OCI-M1 (cell line): ENCODE measurements around the gene GABRB3.

Source experiments
- DNase-seq: peaks from one replicate; lab custom pipeline; 2025; lab: John Stamatoyannopoulos, UW

Gene GABRB3

DNA sequence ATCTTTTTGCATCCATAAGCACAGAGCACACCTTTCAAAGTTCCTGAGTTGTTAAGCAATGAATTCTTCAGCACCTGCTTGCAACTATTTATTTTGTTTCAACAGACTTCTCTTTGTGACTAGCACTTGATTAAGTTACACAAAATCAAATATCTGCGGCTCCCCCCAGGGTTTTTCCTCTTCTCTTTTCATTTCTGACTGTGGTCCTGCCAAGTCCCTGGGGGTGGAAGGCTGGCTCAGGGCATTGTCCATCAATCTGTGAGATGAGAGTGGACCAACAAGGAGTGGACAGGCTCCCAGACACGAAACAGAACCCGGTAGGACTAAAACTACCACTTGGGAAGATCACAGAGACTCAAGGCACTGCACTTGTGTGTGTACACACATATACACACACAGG is 96.8 kb downstream of the GABRB3 start:
- DNase-seq: no peak

DNA sequence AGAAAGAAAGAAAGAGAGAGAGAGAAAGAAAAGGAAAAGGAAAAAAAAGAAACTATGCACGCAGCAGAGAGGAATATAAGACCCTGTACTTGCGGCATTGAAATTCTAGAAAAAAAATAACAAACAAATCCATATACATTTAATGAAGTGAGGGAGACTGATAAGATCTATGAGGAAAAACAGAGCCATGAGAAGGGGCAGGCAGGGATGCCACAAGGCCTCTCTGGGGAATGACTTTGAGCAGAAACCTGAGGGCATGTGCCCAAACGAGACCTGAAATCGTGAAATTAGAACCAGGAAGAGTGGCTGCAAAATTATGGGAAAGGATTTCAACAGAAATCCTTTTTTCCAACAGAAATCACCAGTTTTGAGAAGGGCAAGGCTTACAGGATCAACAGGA is 98.4 kb downstream of the GABRB3 start:
- DNase-seq: no peak

DNA sequence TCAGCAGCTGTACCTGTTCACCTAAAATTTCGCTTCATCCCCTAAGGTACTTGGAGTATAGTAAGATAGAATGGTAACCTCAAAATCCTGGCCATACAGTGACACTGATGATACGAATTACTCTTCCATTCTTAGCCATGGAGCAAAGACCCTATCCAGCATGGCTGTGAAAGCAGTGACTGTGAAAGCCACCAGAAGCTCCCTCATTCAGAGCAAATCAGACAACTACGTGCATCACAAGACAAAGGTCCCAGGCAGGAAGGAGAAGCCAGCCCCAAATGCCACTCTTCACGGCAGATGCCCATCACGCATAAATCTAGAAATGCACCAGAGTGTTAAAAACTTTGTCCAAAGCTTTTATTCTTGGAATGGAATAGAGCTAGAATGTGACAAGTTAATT is 99.4 kb downstream of the GABRB3 start:
- no peak for DNase-seq

DNA sequence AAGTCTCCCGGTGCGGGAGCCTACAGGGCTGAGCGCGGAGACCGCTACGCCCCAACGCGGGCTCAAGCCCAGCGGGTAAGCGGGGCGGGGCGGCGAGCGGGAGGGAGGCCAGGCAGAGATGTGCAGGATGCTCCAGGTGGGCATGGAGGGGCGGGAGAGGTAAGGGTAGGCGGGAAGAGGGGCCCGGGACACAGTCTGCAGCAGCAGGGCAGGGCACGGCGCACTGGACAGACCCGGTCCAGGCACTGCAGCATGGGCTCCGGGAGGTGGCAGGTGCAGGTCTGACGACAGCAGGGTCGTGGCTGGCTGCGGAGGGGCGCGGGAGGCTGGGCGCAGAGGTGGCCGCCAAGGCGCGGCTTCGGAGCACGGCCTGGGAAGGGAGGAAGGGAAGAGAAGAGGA is 102.8 kb downstream of the GABRB3 start:
- DNase-seq: no peak

DNA sequence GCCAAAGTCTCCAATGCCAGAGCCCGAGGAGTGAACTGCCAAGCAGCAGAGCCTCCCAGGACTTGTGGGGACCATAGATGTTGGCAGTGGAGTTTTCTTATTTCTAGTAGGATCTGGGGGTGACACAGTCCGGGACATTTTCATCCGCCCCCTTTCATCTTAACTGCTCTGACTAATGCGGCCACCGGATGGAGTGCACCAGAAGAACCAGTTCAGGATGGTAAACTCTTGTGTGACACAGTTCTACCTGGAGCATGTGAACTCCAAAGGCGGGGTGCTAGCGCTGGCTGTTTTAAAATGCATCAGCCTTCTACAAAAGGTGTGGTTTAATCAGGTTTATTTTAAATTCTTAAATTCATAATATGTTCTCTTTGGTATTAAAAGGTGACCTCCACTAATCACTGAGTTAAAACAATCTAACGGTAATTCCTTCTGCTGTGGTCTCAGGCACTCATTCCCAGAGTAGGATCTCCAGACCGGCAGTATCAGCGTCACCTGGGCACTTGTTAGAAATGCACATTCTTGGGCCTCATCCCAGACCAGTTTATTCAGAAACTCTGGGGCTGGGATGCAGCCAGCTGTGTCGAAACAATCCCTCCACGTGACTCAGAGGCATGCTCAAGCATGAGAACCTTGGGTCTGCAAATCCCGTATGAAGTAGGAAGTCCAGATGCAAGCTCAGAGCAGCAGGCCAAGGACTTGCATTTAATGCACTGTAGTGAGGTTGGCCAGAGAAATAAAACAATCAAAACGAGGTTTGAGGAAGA is 105.5 kb downstream of the GABRB3 start:
- DNase-seq: no peak

DNA sequence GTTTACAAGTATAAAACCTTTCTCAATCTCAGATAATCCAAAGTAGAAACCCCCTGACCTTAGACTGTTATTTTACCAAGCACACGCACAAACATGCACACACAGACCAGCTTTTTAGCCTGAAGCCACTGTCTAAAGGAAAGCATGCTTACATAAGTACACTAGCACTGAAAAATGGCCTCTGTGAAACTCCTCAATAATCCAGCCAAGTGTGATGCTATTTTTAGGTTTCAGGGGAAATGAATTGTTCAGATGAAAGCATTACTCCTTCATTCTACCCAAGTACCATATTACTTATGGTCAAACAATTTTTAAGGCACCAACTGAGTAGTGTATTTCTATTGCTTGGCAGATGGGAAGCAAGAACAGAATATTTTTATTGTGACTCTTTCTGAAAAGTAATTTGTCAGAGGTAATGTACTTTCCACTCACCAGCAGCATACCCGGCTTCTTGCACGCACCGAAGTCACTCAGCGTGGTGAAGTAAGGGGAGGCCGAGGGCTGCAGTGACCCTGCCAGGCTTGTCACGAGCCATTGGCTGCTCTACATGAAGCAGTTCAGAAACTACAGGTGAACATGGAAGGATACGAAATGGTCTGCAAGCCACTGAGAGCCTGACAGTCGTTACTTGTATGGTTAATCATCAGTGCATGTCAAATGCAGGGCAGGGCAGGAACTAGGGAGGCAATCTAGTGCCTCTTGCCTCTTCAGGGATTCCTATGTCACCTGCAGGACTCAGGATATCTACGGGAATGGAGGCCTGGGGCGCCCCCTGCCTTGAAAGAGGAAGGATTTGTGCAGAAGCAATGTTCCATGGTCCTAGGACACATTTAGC is 106.7 kb downstream of the GABRB3 start:
- no peak for DNase-seq

DNA sequence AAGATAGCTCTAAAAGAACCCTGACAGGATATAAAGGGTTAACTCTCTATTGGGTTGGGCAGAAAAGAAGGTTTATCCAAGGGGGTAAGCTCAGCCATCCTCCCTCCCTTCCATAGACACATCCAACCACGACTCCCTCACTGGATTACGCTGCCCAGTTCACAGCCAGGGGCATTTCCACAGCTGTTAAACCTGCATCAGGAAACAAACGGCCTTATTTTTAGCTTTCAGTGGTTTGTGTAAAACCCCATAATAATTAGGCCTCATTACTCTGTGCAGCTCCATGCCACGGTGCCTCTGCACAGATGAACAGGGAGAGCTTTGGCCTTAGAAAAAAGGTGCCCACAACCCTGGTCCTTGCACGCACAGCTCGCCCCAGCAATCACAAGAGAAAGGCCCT is 110.6 kb downstream of the GABRB3 start:
- no peak for DNase-seq

DNA sequence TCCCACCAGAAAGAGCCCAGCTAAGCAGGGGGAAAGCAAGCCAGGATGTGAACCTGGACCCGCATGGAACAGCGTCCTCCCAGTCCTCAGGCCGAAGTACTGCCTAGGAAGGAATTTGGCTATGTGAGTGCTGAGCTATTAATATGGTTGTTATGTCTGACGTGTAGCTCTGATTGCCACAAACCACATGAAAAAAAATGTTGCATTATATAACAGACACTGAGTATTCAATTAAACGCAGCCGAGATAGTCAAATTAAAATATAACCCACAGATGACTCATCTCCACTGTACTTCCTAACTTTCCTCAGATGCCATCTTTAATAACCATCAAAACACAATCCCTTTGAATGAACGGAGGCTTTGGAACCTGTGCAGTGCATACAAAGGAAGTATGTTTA is 111.1 kb downstream of the GABRB3 start:
- DNase-seq: no peak

DNA sequence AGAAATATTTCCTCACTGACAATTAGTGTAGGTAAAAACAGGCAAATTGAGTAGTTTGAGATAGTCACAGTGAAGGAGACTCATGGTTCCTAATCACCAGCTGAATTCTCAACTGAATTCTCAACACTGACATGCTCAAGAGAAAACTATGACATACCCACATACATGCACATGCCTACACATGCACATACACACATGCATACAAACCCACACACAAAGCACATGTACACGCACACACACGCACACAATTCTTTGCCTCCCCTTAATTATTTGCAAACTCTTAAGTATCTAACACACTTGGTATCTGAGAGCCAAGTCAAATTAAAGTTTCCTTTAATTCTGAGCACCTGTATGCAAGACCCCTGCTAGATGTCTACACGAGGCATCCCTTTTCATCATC is 111.8 kb downstream of the GABRB3 start:
- DNase-seq: no peak

DNA sequence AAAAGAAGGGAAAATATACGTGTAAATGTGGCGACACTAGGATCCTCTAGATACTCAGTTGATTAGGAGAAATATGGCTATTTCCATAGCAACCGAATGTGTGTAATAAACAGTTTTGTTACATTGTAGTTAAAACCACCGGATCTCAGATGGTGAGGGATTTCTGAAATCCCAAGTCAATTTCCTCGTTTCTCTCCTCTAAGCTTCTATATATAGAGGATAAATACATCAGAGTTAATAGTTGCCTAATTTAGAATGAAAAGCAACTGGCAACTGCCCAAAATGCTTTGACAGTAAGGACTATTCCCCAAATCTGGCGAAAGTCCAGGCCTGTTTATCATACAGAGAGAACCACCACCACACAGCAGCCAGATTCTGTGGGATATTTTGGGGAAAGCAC is 112.6 kb downstream of the GABRB3 start:
- no peak for DNase-seq

DNA sequence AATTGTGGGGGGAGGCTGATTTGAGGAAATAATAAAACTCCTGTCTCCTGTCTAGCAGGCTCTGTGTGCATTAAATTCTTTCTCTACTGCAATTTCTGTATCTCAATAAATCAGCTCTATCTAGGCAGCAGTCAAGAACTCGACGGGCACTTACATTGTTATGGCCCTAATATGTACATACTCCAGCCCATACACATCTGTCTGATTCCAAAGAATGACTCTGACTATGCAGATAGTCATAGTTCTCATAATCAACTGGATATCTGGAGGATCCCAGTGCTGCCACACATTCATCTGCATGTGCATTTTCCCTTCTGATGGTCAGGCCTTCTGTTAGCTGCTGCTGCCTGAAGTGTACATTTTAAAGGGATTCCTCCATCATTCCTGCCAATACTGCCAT is 114.6 kb downstream of the GABRB3 start:
- DNase-seq: no peak

DNA sequence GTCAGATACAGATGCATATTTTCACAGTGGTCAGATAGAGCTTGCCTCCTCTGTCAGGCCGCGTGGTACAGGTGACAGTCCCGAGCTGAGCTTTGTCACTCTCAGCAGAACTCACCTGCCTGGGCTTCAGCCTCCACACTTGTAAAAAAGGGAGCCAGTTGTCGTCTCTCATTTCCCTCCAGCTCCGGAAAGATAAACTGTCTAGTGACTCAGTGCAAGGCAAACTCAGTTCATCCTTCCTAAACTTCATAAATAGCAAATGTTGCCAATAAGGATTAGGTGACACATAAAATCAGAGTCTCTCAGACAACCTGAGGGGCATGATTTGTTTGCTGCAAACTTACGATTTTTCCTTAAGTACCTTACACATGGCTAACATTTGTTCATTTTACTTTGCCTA is 116.8 kb downstream of the GABRB3 start:
- DNase-seq: no peak

DNA sequence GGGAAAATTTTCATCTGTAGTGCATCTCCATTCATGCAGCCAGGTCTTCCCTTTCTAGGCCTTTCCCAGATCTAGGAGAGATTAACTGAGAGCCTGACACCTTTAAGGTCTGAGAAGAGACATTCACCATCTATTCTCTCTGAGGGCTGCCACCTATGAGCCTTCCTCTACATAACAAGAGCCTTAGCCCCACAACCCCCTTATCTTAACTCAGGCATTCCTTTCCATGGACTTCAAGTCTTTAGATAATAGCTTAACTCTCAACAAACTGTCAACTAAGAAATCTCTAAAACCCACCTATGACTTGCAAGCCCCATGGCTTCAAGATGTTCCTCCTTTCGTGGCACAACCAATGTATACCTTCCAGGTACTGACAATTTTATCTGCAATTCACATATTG is 121.0 kb downstream of the GABRB3 start:
- no peak for DNase-seq

DNA sequence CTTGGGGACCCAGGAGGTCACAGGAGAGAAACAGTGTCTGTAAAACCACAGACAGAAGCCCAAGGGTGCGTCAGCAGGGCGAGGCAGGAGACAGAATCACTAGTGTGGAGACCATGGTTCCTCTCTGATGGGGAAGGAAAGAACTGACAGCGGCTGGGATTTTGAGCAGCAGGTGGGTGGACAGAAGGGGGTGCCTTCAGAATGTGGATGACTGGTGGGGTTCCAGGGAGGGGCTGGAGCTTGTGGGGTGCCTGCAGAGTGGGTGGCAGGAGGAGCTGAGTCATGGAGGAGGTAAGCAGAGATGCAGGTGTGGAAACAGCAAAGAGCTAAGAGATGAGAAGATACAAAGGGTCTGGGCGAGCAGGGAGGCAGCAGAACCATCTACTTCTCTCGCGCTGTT is 124.2 kb downstream of the GABRB3 start:
- no peak for DNase-seq

DNA sequence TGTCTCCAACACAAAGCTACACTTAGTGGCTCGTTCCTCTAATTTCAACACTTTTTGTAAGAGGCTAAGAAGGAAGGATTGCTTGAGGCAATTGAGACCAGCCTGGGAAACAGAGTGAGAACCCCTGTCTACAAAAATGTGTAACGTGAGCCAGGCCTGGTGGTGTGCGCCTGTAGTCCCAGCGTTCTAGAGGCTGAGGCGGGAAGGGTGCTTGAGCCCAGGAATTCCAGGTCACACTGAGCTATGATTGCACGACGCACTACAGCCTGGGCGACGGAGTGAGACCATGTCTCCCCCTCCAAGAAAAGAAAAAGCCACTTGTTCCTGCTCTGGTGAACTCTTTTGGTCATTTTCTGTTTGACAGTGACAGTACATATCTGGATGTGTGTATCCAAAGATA is 127.9 kb downstream of the GABRB3 start:
- DNase-seq: no peak

DNA sequence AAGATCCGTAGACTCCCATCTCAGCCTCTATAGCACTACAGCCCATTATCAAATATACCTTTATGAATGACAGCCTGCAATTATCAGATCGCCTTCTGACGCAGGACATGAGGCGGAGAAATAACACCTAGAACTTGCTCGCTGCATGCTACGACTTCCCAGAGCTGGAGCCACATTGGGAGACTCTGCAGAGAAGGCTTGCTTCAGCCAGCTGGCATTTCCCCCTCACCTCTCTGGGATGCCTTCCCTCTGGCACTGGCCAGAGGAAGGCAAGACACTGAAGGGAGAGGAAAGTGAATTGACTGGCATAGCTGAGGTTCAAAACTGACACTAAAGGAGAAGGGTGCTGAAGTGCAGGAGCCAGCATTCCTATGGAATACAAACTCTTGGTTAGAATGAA is 131.7 kb downstream of the GABRB3 start:
- no peak for DNase-seq

DNA sequence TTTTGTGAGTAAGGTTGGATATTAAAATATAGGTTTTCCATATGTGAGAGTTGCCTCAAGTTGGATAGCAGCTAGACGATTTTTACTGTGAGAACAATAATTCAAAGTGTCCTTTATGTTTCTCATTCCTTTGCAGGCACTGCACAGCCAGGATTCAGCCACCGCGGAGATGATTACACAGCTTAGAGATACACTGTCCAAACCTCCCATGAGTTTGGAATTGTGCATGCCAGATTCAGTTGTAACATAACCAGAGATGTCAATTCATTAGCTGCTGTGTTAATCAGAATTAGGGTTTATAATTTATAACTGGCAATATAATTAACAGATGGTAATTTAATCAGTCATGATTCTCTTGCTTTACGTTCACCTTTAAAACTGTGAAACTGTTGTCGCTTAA is 132.3 kb downstream of the GABRB3 start:
- no peak for DNase-seq

DNA sequence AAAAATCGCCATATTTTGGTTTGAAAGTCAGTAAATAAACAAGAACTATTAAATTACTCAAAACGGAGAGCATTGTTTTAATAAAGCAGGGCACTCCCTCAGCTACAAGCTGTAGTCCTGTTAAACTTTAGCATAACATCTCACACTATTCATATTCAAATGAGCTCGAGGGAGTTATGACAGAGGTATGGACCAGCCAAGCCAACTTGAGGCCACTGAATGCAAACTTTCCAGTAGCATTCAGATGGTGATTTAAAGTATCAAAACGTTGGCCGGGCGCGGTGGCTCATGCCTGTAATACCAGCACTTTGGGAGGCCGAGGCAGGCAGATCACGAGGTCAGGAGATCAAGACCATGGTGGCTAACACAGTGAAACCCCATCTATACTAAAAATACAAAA is 132.9 kb downstream of the GABRB3 start:
- DNase-seq: no peak

DNA sequence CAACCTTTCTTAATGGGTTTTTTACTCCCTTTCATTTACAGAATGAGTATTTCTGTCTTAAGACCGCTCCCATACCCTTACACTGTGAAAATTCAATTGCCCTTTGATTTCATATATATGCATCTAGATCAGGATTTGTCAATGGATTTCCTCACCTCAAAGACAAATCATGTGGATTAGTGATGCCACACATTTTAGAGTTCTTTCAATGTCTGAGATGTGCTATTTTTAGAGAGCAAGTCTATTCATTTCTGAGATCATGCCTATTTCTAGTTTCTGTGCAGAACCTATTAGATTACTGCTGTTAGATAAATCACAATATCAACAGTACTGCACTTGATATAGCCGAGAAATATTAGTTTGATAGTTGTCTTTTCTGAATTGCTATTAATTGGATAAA is 137.3 kb downstream of the GABRB3 start:
- DNase-seq: no peak

DNA sequence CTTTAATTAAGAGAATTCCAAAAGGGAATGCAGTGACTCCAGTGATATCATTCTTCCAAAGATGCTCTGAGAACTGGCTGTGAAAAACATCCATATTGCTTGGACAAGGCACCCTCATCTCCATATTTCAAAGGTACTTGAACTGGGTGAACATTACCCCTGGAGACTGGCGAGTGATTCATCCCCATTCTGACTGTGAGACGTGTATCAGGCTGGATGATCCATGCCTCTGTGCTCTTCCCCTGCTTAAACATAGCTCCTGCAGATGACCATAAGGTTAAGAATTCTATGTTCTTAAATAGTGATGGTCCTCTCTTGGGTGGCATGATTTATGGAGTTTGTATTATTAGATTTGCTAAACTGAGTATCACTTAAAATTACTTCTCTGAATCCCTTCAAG is 137.8 kb downstream of the GABRB3 start:
- no peak for DNase-seq

DNA sequence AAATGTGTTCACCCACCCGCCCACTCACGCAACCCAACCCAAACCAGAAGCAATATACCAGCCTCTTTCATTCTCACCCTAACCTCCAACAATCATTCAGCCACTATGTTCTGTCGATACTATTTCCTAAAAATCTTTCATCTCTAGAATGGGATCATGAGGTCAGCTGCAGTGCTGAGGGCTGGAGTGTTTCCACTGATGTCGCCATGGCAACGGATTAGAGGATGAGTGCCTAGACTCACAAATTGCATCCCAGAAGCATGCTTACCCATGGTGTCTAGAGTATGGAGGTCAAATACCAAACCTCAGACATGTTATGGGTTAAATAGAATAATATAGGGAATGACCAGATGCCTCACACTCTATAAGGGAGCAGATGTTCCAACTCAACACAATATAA is 138.5 kb downstream of the GABRB3 start:
- DNase-seq: no peak

DNA sequence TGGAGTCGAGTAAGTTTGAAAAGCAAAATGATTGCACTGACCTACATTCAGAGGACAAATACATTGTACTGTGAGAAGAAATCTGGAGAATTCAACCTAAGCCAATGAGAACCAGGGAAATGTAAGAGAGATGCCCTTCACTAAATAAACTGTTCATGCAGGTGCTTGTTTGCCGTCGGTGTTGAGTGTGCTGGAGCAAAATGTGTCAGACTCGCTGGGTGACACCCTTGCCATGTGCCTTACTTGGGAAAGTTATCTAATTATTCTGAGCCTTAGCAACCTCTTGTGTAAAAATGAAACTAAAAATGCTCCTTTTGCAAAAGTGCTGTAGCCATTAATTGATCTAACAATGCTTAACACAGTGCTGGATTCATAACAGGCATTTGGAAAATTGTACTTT is 140.4 kb downstream of the GABRB3 start:
- no peak for DNase-seq

DNA sequence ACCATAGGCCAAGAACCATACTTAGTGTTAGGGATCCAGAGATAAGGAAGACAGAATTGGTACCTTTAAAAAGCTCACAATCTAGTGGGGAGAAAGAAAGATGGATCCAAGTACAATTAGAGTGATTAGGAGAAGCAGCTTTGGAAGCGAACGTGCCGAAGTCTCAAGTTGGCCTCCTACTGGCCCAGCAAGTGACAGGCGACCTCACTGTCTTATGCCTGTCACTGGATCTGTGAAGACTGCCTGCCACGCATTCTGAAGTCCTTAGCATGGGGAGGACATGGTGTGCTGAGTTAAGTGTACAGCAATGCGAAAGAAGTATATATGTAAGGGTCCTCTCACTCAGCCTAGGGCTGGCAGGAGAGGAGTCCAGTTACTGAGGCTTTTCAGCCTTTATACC is 141.0 kb downstream of the GABRB3 start:
- no peak for DNase-seq

DNA sequence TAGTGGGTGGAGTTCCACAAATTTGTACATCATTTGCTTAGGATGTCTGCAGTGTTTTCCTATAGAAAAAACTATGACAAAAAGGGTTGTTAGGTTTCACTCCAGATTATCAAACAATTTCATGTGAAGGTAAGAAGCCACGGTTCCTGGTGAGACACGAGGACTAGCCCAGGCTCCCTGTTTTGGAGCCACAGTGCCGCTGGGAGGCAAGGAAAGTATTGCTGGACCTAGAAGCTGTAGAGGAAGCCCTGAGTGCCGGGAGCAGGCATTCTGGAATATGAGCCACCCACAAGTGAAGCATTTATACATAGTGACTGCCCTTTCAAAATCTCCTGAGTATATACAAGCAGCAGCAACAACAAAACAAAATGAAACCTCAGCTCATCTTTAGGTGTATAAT is 142.0 kb downstream of the GABRB3 start:
- DNase-seq: no peak
